ENCODE results near the gene WIPF3.

GRCh38 chr7:29763266-29763665 is 43.0 kb upstream of the WIPF3 start:
- no peak for TF ChIP-seq CTCF (IDR thresholded peaks at IDR 0.05)
- no peak for TF ChIP-seq POLR2AphosphoS5 (IDR thresholded peaks at IDR 0.05)
- TF ChIP-seq EP300 (IDR thresholded peaks at IDR 0.05) = no peak

Data from stomach (tissue), 4 donors.